Loucy (cell line): Measurements from ENCODE around the gene CAVIN1.
"Not testable (repeated sequence)": the region's sequence is repeated elsewhere in the genome, so short reads cannot be mapped to it uniquely, and the experiment has no call there.

Experiments used
- H2AFZ ChIP-seq: fragments of 200-600 bp; sonication (generic); 2 replicates; pipeline ENCODE4 v1.6.0; 2016; ENCODE audit warnings: antibody characterized with exemption, mild to moderate bottlenecking, low read length, moderate library complexity
- H3F3A ChIP-seq: fragments of 200-600 bp; 2 replicates; pipeline ENCODE4 v1.6.0; 2016; ENCODE audit warnings: antibody characterized with exemption, low read depth, mild to moderate bottlenecking
- H3K27me3 ChIP-seq: fragments of 200-600 bp; sonication (generic); 2 replicates; pipeline ENCODE4 v1.6.1; 2014; ENCODE audit warnings: low read length, mild to moderate bottlenecking; ENCODE audit not compliant: insufficient read depth, poor library complexity, severe bottlenecking
- H3K36me3 ChIP-seq: fragments of 200-600 bp; sonication (generic); 2 replicates; pipeline ENCODE4 v1.6.1; 2016; ENCODE audit warnings: low read length; ENCODE audit not compliant: insufficient read depth
- H3K4me1 ChIP-seq: fragments of 200-600 bp; sonication (generic); 2 replicates; pipeline ENCODE4 v1.5.1; 2014; ENCODE audit warnings: low read length, mild to moderate bottlenecking; ENCODE audit not compliant: insufficient read depth, poor library complexity, severe bottlenecking
- H3K4me2 ChIP-seq: fragments of 200-600 bp; sonication (generic); 2 replicates; pipeline ENCODE4 v1.6.0; 2014; ENCODE audit warnings: antibody characterized with exemption, low read length, low read depth, mild to moderate bottlenecking; ENCODE audit not compliant: poor library complexity, severe bottlenecking
- H3K4me3 ChIP-seq: fragments of 200-600 bp; sonication (generic); 2 replicates; pipeline ENCODE4 v1.5.1; 2014; ENCODE audit warnings: low read length, mild to moderate bottlenecking, mixed read lengths; ENCODE audit not compliant: poor library complexity, severe bottlenecking
- H3K79me2 ChIP-seq: fragments of 200-600 bp; sonication (generic); 2 replicates; pipeline ENCODE4 v1.6.1; 2014; ENCODE audit warnings: low read length; ENCODE audit not compliant: insufficient read depth
- H3K9ac ChIP-seq: fragments of 200-600 bp; sonication (generic); 2 replicates; pipeline ENCODE4 v1.6.0; 2014; ENCODE audit warnings: mild to moderate bottlenecking, low read depth, low read length, moderate library complexity; ENCODE audit not compliant: poor library complexity, severe bottlenecking
- H3K9me2 ChIP-seq: fragments of 200-600 bp; sonication (generic); replicated peaks from 2 replicates; pipeline ENCODE4 v1.6.1; 2016; ENCODE audit warnings: low read depth, low read length, mixed read lengths
- H3K9me3 ChIP-seq: fragments of 200-600 bp; sonication (generic); 2 replicates; pipeline ENCODE4 v1.6.1; 2014; ENCODE audit warnings: mild to moderate bottlenecking, antibody characterized with exemption, low read length, low read depth; ENCODE audit not compliant: insufficient read depth
- H4K20me1 ChIP-seq: fragments of 200-600 bp; sonication (generic); 2 replicates; pipeline ENCODE4 v1.6.0; 2014; ENCODE audit warnings: antibody characterized with exemption, low read length, mild to moderate bottlenecking; ENCODE audit not compliant: insufficient read depth, poor library complexity, severe bottlenecking
- EZH2phosphoT487 ChIP-seq: fragments of 200-600 bp; IDR thresholded peaks from 2 replicates; pipeline ENCODE4 v1.6.1; 2018; ENCODE audit warnings: antibody characterized with exemption, mild to moderate bottlenecking, moderate library complexity, borderline replicate concordance
- TF ChIP-seq, protein P1 (sequence below): fragments of 200-600 bp; sonication (generic); conservative IDR thresholded peaks from 2 replicates; pipeline ENCODE4 v1.5.1; 2014; ENCODE audit warnings: mild to moderate bottlenecking, antibody characterized with exemption, low read length

Gene CAVIN1

DNA sequence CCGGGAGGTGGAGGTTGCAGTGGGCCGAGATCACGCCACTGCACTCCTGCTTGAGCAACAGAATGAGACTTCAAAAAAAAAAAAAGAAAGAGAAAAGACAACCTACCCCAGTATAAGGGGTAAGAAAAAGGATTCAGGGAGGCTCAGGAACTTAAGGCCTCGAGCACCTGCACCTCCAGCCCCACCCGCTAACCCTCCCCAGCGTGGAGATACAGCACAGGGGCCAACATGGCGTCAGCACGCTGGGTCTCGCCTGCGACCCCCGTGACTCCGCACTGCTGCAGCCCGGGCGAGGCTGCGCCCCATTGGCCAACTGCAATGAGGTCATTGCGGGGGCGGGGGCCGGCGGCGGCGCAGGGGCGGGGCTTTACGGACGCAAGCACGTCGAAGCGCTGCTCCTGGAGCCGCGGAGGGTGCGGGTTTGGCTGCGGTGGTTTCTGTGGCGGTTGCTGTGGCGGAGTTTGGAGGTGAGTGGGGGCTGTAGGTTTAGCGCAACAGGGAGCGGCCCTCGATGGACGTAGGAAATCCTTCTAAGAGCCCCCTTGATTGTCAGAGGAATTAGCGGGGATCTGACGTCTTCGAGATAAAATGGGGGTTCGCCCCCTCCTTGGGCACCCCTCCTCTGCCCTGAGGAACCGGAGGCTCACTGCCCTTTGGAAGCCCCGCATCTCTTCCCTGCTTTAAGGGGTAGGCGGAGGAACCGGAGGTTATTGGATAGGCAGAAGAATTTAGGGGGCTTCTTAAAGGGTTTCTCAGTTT, 35.6 kb upstream of the CAVIN1 start, which contains the start of gene ATP6V0A1:
ATP6V0A1 (plus strand) TSS at position 382 of the 759 bp plus-strand sequence. CDS start 2,017 bp downstream, outside the sequence.
- Histone ChIP-seq H3K27me3 (no peaks in the 10 kb centered on the region), H3K9me2 (no peaks in the 10 kb centered on the region), H3K4me3 (peak within 1 kb of the TSS; percentile 78), H2AFZ (peak within 1 kb of the TSS; percentile 87), H4K20me1 (peaks cover 3% of the 10 kb centered on the region), H3K9me3 (no peaks in the 10 kb centered on the region), H3F3A (peaks cover 18% of the 10 kb centered on the region), H3K4me1 (peaks cover 38% of the 10 kb centered on the region), H3K79me2 (no peaks in the 10 kb centered on the region), H3K4me2 (peak within 1 kb of the TSS; percentile 80), H3K9ac (peak within 1 kb of the TSS; percentile 62), H3K36me3 (no peaks in the 10 kb centered on the region)
- TF ChIP-seq, protein P1, sequence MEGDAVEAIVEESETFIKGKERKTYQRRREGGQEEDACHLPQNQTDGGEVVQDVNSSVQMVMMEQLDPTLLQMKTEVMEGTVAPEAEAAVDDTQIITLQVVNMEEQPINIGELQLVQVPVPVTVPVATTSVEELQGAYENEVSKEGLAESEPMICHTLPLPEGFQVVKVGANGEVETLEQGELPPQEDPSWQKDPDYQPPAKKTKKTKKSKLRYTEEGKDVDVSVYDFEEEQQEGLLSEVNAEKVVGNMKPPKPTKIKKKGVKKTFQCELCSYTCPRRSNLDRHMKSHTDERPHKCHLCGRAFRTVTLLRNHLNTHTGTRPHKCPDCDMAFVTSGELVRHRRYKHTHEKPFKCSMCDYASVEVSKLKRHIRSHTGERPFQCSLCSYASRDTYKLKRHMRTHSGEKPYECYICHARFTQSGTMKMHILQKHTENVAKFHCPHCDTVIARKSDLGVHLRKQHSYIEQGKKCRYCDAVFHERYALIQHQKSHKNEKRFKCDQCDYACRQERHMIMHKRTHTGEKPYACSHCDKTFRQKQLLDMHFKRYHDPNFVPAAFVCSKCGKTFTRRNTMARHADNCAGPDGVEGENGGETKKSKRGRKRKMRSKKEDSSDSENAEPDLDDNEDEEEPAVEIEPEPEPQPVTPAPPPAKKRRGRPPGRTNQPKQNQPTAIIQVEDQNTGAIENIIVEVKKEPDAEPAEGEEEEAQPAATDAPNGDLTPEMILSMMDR: no peak
- no peak for TF ChIP-seq EZH2phosphoT487

DNA sequence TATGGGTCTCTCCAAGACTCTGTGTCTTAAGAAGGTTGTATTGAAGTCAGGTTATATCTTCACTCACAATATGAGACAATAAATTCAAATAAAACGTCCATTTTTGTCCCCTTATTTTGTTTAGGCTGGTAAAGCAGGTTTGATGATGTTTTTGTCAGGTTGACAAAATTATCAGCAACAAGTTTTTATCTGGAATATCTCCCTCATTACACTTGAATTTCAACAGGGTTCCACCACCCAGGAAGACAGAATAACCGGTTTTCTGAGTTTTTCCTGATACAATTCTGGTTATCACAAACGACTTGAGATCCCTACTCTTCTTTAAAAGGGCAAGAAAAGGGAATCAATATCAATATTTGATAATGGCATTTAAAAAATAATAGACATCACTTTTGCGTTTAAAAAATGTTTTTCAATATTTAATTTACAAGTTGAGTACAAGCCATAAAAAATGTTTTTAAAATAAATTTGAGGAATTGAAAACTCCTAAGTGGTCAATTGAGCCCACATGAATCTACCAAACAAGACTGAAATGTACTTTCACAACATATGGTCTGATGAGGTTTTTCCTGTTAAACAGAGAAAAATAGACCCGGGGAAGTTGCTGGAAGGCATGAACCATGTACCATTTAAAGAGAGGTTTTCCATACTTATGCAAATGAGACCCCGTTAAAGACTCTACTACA, 34.2 kb upstream of the CAVIN1 start:
- Histone ChIP-seq H3K36me3 (no peaks in the 10 kb centered on the region), H3F3A (peaks cover 18% of the 10 kb centered on the region), H4K20me1 (peaks cover 3% of the 10 kb centered on the region), H3K4me2 (peak overlapping the region; percentile 80), H3K4me3 (peak overlapping the region; percentile 58), H3K9me3 (no peaks in the 10 kb centered on the region), H2AFZ (no peak overlapping the region), H3K4me1 (peaks cover 38% of the 10 kb centered on the region), H3K79me2 (no peaks in the 10 kb centered on the region), H3K9ac (peak overlapping the region; percentile 39), H3K27me3 (no peaks in the 10 kb centered on the region), H3K9me2 (no peaks in the 10 kb centered on the region)
- TF ChIP-seq EZH2phosphoT487: no peak
- TF ChIP-seq, protein P1: no peak

DNA sequence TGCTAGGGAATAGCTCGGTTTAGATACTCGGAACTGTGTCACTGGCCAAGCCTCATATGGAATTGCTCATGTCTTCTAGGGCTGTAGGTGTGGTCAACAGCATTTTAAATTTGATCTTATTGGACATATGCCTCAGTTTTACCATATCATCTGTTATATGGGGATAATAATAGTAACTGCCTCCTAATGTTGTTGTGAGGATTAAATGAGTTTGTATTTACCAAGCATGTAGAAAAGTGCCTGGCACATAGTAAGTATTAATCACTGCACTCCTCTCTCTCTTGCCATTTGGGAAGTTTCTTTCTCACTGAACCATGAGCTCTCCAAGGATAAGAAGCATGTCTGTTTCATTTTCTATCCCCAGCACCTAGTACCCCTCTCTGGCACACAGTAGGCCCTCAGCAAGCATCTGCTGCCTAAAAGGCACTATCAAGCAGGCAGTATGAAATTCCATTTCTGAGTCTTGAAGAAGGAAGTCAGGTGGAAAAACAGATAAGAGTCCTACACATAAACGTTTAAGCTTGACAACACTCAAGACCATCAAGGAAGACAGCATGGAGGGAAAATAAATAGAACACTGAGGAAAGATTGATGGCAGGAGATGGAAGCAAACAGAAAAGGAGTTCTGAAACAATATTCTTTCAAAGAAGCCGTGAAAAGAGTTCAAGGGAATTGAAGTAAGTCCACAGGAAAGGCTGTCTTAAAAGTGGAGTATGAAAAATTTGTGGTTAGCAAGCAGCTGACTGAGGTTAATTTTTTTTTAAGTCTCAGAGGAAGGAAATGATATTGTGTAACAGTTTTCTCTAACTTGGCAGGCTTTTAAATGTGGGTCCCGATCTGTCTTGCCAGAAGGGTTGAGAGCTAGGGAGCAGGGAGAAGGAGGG, 33.4 kb upstream of the CAVIN1 start:
- H3K79me2 ChIP-seq: no peaks in the 10 kb centered on the region
- no peak for TF ChIP-seq EZH2phosphoT487
- TF ChIP-seq, protein P1: no peak
- H3K9me2 ChIP-seq: no peaks in the 10 kb centered on the region
- no peaks in the 10 kb centered on the region for H3K36me3 ChIP-seq
- H3F3A ChIP-seq: peaks cover 18% of the 10 kb centered on the region
- no peaks in the 10 kb centered on the region for H3K9me3 ChIP-seq
- H2AFZ ChIP-seq: no peak overlapping the region
- H3K4me1 ChIP-seq: peaks cover 38% of the 10 kb centered on the region
- peaks cover 3% of the 10 kb centered on the region for H4K20me1 ChIP-seq
- H3K27me3 ChIP-seq: no peaks in the 10 kb centered on the region
- no peak overlapping the region for H3K9ac ChIP-seq
- H3K4me2 ChIP-seq: peak overlapping the region; percentile 80
- peak overlapping the region; percentile 58 for H3K4me3 ChIP-seq

DNA sequence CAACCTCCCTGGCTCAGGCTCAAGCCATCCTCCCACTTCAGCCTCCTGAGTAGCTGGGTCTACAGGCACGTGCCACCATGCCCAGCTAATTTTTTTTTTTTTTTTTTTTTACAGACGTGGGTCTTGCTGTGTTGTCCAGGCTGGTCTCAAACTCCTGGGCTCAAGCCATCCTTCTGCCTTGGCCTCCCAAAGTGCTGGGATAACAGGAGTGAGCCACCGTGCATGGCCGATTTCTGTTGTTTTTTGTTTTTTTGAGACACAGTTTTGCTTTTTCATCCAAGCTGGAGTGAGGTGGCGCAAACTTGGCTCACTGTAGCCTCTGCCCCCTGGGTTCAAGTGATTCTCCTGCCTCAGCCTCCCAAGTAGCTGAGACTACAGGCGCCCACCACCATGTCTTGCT, 31.9 kb upstream of the CAVIN1 start:
- not testable (repeated sequence) for H3K4me3 ChIP-seq, H3K79me2 ChIP-seq, H3K36me3 ChIP-seq, H3K4me2 ChIP-seq, H3K9me2 ChIP-seq, H2AFZ ChIP-seq, H3K9ac ChIP-seq, H3K27me3 ChIP-seq, H4K20me1 ChIP-seq, H3K9me3 ChIP-seq
- Histone ChIP-seq H3K4me1 (peaks cover 32% of the 10 kb centered on the region), H3F3A (peaks cover 18% of the 10 kb centered on the region)
